Activated T-helper 9 cell treated with anti-CD3 and anti-CD28 coated beads, Interleukin-2, amount 50 U/mL, for 16 hours (primary cell): ENCODE data around the gene FTO.

Source experiments
- DNase-seq: peaks from one replicate; pipeline ENCODE4 v3.0.0-alpha.2; 2020; ENCODE audit warnings: low read depth

The FTO gene

DNA sequence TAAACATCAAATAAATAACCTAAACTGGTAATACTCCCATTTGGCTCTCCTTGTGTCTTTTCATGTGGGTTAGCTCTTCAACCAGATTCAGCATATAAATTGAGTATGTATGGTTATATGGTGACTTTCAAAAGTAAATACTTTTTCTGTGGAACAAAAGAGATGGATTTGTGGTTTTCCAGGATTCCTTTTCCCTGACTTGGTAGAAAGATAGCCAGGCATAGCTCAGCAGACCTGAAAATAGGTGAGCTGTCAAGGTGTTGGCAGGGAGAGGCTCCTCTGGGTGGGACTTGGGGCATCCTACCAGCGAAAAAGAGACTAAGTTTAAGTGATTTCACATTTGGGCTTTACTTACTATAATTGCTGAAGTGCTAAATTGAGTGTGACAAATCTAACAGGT lies 80.3 kb downstream of the FTO start:
- no peak for DNase-seq

DNA sequence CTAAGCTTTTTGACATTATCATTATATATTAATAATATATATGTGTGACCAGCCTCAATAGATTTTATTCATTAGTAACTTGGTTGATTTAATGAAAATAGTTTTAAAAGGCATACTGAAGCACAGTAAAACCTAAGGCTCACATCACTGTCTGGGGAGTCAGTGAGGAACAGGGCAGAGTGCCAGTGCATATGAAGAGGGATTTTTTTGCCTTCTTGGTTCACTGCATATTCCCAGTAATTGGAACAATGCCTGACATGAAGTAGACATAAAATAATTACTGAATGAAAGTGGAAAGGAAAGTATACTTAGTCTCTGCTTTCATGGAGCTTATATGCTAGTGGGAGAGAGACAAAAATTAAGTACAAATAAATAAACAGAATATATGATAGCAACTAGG lies 81.1 kb downstream of the FTO start:
- DNase-seq, result no peak

DNA sequence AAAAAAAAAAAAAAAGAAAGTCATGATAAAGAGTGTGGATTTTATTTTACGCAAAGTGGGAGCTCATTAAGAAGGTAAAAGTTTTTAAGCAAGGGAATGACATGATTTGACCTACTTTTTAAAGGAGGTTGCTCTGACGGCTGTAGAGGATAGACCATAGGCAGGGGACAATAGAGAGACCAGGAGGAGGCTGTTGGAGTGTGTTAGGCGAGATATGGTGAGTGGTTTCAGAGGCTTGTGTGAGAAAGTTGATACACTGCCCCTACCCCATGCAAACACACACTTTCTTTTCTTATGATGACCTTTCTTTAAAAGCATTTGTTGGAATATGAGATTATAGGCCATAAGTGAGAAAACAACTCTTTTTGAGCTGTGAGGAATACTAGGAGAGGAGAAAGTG lies 82.0 kb downstream of the FTO start:
- no peak for DNase-seq

DNA sequence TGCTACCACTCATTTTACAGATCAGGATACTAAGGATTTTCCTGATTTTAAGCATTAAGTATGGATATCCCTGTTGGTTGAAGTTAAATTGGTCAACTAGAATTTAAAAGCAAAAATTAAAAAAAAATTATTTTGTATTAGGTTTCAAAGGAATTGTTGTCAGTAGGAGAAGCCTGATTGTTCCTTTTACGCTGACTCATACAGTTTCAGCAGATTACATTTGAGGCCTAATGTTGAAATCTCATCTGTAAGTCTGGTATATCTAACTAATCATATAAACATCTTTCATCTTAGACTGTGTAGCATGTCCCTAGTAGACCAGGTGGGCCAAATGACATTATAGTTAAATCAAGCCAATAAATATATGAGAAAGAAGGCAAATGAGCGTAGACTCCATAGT lies 83.5 kb downstream of the FTO start:
- DNase-seq, result no peak

DNA sequence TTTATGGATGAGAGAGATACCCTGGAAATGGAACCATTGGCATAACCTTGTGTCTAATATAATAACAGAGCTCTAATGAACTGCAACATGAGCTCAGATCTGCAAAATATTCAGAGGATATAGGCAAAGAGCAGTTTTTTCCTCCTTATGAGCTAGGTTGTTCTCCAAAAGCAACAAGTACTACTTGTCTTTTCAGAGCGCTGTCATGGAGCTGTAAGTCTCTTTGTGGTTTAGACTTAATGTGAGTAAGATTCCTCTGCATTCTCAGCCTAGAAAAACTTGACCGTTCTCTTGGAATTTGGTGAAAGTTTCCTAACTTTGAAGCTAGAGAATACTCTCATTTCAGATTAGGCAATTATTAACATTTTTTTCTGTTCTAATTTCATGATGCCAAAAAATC lies 85.2 kb downstream of the FTO start:
- no peak for DNase-seq

DNA sequence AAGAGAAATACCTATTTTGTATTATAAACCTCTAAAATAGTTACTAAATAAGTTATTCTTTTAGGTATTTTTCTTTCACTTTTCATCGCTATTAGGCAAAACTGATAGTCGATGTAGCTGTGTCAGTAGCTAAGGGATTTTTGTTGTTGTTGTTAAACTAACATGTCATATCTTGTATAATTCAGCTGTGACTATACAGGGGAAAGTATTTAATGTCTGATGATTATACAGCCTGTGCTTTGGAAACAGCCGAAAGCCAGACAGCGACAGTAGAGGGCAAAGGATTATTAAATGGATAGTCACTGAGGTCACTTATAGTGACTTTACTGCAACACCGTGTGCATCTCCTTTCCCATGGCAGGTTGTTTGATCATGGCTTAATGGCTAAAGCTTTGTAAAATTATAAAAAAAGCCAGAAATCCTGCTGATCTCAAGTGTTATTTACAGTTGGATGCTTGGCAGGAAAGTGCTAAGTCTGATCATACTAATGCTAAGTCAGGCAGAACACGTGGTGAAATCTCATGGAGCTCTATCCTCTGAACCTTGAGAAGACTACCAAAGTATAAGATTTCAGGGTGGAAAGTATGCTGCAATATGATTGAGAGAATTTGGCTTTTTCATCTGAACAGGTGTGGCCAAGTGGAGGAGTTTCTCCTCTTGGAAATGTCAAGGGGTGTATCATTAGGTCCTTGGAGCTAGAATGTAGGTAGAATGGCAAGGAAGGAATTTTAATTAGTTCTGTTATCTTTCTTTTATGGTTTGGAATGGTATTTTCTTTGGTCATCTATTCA lies 88.4 kb downstream of the FTO start:
- DNase-seq, result no peak

DNA sequence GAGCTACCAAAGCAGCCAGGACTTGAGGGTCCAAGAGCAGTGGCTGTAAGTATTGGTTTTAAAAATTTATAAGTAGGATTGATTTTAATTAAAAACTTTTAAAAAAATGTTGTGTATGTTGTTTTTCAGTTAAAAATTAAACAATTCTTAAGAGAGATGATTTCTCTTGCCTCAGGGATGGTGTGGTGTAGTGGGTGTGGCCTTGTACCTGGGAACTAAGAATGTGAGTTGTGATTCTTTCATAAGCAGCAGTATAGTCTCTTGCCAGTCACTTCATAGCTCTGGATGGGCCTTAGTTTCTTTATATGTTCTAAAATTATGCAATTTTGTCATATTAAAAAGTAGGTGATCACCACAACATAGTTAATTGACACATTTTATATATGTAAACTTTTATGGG lies 99.5 kb downstream of the FTO start:
- DNase-seq, result no peak

DNA sequence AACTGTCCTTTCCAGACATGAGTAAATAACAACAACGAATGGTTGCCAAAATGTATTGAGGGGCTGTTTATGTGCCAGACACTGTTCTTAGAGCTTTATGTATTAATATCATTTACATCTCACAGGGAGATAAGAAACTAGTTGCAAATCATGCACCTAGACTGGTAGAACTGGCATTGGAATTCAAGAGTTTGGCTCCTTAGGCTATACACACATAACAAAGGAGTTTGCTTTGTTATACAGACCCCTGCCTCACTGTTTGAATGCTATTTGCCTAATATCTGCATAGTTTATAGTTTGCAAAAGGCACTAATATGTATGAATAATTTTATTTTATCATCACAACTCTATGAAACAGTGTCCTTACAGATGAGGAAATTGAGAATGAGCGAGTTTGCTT lies 100.0 kb downstream of the FTO start:
- DNase-seq, result no peak

DNA sequence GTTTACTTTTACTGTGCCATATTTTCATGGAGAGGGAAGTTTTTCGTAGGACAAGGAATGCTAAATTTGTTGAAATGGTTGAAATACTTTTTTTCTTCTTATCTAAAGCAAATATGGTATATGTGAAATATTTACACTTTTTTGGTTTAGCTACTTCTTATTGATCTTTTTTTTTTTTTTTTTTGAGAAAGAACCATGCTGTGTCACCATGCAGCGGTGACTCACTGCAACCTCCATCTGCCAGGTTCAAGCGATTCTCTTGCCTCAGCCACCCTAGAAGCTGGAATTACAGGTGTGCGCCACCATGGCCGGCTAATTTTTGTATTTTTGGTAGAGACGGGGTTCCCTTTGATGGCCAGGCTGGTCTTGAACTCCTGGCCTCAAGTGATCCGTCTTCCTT lies 100.5 kb downstream of the FTO start:
- no peak for DNase-seq

DNA sequence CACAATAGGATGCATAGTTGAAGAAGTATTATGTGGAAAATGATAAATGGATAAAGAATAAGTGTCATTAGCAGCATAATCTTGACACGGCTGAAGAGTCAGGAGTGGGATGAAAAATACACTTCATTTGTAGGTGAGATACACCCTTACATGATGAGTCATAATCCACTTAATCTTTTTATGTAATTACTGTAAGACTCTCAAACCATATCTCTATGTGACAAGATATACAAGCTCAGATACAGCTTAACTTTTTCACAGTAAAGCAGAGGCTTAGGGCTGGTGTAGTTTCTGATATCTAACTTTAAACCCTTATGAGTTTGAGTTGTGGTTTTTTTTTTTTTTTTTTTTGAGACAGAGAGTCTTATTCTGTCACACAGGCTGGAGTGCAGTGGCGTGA lies 101.2 kb downstream of the FTO start:
- no peak for DNase-seq

DNA sequence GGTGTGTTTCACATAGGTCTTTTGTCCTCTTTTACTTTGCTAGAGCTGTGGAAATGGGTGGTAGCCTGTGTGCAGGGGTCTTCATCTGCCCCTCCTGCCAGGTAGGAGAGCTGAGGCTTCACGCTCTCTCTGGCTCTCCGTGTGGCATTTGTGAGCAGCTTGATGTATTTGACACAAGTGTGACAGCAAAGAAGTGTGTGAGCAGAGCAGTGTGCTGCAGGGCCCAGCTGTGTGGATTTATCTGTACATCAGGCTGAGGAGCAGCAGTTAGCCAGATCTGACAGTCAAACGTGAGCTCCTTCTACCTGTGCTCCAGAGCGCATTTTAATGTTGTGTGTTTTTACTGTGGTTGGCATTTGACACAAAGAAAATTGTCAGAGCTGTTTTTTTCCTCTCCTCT lies 101.8 kb downstream of the FTO start:
- DNase-seq, result no peak

DNA sequence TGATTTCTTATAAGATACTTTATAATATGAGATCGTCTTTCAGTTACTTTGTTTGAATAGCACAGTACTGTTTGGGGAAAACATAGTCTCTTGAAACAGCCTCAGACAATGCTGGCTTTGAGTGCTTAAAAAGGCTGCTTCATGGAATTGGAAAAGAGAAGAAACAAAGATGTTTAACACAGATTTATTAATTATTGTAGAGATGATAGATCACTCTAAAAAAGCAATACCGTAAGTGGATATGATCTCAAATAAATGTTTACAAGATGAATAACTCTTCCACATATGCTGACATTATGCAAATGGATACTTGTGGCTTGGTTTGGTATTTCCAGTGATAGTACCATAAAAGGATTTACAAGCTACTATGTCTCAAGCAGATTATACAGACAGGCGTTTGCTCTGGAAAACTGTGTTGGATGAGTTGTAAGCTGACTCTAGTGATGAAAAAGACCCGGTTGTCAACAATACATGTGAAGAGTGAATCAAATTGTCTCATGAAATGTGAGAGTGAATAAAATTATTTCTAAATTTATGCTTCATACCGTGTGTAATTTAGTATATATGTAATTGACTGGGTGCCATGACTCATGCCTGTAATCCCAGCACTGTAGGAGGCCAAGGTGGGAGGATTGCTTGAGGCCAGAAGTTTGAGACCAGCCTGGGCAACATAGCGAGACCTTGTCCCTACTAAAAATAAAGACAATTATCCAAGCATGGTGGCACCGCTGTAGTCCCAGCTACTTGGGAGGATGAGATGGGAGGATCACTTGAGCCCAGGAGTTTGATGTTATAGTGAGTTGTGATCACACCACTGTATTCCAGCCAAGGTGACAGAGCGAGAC lies 105.4 kb downstream of the FTO start:
- no peak for DNase-seq

DNA sequence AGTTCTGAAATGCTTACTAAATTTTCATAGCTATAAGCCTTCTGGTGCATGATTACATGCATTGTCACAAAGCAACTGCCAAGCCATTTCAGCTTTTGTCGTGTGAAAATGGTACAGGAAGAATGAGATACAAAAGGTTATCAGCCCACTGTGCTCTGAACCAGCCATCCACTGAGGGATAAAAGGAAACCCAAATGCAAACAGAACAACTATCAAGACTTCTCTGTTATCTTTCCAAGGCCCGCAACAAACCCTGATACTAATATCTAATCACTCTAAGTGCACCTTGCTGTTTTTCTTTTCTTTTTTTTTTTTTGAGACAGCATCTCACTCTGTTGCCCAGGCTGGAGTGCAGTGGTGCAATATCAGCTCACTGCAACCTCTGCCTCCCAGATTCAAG lies 109.0 kb downstream of the FTO start:
- DNase-seq, result no peak

DNA sequence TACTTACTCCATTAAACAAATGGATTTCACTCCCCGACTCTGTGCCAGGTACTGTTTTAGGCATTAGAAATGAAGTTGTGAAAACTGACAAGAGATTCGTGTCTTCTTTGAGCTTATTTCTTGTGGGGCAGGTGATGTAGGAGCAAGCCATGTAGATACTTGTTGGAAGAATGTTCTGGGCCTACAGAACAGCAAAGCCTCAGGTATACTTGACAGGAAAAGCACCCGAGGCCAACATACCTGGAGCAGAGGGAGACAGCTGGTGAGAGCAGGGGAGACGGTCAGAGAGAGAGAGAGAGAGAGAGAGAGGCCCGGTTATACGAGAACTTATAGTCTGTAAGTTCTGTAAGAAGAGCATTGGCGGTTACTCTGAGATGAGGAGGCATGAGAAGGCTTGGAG lies 110.8 kb downstream of the FTO start:
- no peak for DNase-seq

DNA sequence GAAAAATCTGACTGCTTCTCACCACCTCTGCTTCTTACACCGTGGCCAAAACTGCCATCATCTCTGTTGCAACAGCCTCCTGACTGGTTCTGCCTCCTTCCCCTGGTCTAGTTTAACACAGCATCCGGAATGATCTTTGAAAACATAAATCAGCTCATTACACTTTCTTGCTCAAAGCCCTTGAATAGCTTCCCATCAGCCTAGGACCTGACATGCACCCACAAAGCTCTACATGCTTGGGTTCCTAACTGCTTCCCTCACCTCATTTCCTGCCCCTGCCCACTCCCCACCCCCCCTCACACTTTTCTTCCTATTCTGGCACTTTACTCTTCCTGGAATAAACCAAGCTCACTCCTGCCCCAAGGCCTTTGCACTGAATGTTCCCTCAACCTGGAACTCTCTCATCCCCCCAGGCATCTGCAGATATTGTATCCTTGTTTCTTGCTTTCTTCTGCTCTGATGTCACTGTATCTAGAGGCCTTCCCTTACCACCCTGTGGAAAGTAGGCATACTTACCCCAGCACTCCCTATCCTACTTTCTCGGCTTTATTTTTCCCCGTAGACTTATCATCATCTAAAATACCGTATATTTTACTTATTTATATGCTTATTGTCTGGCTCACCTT lies 112.4 kb downstream of the FTO start:
- DNase-seq, result no peak

DNA sequence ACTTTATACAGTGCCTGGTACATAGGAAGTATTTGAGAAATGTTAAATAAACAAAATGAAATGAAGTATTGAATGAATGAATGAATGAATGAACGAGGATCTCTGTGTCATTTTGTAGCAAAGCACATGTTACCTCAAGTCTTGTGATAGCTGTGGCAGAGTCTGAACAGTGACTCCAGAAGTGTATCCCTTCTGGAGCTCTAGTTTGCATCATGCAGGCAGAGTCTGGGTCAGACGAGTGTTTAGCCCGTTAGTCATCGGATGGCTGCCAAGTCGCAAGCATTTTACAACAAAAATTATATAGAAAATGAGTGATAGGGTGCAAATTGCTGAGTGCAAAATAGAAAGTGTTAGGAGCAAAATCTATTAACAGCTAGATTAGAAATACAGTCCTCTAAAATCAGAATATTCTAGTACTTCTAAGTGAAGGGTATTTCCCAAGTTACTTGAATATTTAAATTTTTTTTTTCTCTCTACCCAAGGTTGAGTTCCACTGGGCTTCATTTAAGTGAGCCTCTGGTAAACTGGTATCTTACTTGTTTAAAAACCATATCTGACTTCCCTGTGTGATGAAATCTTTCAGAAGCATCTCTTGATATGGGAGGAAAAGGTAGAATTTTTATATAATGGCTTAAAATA lies 113.3 kb downstream of the FTO start:
- no peak for DNase-seq

DNA sequence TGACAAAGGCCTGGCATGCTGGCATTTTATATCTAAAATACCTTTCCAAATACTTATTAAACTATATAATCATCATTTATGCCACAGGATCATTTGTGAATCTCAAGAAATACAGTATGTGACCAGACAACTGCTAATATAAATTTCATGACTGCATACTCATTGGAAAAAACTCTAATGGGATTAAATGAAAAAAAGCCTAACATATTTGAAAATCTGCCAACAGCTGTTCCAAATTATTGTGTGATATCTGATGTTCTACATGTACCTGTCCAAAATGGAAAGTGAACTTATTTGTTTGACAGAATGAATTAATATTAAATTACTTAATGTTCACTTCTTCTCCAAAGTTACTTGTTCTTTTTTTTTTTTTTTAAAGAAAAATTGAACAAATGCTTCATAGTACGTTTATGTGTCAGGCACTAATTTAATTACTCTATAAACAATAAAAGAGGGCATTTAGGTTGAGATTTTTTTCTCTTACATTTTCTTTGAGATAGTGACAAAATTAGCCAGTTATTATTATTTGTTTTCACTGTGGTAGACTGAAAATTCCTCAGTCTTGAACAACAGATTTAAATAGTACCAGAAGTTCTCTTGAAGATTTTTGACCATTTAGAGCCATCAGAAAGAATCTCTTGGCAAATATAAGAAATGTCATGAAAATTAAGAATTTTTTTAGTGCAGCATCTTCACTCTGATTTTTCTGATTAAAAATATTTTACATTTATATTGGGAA lies 114.0 kb downstream of the FTO start:
- no peak for DNase-seq

DNA sequence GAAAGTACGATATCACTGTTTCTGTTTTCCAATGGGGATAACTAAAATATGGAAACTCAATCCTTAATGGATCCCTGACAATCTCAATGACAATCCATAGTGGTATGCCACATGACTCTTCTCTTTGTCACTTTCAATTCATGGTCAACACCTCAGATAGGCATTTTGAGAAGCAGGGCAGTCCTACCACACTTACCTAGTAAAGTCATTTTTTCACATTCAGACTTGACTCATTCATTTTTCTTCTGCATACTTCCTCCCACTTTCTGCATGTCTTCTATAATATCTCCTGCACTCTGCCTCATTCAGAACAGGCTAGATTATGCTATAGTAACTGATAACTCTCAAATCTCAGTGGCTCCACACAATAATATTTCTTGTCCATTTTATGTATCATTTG lies 117.5 kb downstream of the FTO start:
- no peak for DNase-seq

DNA sequence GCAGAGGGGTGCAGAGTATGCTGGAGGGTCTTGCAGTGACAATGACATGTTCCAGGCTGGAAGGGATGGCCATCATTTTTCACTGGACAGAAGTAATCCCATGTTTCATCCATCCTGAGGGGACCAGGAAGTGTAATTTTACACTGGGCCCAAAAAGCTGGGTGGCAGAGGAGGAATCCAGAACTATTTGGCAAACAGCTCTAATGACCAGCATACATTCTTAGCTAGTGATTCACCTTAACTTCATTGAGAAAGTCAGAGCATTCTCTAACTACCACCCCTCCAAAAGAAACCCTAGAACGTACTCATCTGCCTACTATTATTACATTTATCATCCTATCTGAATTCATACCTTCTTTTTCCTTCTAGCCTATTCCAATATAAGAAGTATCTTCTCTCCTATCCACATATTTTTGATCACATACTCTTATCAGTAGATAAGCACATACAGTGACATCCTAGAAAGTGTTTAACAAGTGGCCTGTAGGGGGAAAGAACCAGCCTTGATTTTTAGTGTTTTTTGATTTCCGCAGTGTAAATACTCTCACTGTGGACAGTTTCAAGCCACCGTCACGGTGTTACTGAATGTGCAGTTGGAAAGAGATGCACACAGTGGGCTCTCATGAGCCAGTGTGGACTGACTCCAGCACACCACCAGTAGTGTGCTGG lies 118.1 kb downstream of the FTO start:
- no peak for DNase-seq

DNA sequence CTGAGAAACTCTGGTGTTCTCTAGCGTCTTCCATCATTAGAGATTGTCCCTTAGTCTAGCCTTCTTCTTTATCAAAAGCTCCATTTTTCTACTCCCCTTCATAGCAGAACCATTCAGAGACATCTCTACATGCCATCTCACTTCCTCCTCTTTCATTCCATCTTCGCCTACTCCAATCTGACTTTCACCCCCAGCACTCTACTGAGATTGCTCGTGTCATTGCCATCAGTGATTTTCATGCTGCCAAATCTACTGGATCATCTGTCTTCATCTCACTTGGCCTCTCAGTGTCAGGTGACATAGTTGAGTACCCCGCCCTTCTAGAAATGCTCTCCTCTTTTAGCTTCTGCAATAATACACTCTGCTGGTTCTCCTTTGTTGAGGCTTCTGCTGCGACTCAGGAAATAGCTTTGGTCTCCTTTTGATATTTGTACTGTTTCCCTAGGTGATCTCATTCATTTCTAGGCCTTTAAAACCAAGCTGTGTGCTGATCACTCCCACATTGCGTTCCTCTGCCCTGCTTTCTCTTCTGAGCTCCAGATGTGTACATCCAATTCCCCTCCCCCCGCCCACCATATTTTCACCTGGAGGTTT lies 119.1 kb downstream of the FTO start:
- no peak for DNase-seq

DNA sequence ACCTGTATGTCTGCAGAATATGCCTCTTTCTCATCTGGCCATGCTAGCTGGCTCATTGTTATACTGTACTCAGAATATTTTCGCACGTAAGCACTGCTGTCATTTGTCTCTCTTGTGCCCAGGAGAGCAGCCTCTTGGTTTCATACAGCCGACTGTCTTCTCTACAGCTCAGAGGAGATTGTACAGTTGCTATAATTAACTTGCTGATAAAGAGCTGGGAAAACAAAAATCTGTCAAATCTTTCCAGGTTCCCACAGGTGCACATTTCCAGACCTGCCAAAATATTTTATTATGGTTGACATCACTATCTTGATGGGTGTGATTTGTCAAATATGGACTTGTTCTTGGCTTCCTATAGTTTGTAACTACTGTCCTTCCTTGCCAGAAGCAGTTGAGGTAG lies 122.7 kb downstream of the FTO start:
- no peak for DNase-seq
